Measurements from ENCODE around the gene PNMA8C. TPM values are rescaled to one million over a fixed set of nuclear protein-coding genes. Genes with fewer than 3 reads are reported as not detected.
A peak's percentile ranks its signal among the peaks of the same experiment; 100 is the strongest.
"Not testable (repeated sequence)": the region's sequence is repeated elsewhere in the genome, so short reads cannot be mapped to it uniquely, and the experiment has no call there.

Gene PNMA8C
- total and polyA plus RNA-seq, 11 donors = 0.07 to 0.19 (median 0.12) TPM; not detected in 3

DNA sequence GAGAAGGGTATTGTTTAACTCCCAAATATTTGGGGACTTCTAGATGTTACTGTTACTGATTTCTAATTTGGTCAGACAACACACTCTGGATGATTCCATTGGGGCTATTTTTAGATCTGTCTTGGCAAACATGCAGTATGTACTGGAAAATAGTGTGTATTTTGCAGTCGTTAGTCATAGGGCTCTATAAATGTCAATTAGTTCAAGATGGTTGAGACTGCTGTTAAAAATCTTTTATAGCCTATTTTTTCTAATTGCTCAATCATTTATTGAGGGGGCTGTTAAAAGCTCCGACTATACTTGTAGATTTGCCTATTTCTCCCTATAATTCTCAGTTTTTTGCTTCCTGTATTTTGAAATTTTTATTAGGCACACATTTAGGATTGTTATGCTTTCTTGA is 50.5 kb downstream of the PNMA8C start:
- DNase-seq (no peak), ATAC-seq (peak; percentile 39 to 67 (median 60))
- WGBS, 4 donors = 13 to 30% (median 23%) methylated on average over 2 of the region's 2 CpGs
- TF ChIP-seq POLR2A (IDR thresholded peaks at IDR 0.05) = no peak
- TF ChIP-seq, protein P1, sequence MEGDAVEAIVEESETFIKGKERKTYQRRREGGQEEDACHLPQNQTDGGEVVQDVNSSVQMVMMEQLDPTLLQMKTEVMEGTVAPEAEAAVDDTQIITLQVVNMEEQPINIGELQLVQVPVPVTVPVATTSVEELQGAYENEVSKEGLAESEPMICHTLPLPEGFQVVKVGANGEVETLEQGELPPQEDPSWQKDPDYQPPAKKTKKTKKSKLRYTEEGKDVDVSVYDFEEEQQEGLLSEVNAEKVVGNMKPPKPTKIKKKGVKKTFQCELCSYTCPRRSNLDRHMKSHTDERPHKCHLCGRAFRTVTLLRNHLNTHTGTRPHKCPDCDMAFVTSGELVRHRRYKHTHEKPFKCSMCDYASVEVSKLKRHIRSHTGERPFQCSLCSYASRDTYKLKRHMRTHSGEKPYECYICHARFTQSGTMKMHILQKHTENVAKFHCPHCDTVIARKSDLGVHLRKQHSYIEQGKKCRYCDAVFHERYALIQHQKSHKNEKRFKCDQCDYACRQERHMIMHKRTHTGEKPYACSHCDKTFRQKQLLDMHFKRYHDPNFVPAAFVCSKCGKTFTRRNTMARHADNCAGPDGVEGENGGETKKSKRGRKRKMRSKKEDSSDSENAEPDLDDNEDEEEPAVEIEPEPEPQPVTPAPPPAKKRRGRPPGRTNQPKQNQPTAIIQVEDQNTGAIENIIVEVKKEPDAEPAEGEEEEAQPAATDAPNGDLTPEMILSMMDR (IDR thresholded peaks at IDR 0.05) = no peak
- no peak overlapping the region for H3K4me3 ChIP-seq
- no peaks in the 10 kb centered on the region for H3K27me3 ChIP-seq
- intact Hi-C loops (cut with DNase I) = loop anchor here in 2 of 10 donors (10.0 kb wide), 2 partner anchors 83 to 93 kb away; partner anchors contain the start of gene HIF3A (in 1 of the 2)
- H3K27ac ChIP-seq = peak overlapping the region; percentile 7 to 82 (median 66)
- peaks cover 0 to 77% (median 65%) of the 10 kb centered on the region in 9 donors for H3K36me3 ChIP-seq
- peaks cover 3 to 48% (median 27%) of the 10 kb centered on the region in 12 donors for H3K4me1 ChIP-seq
- no peaks in the 10 kb centered on the region for H3K9me3 ChIP-seq

DNA sequence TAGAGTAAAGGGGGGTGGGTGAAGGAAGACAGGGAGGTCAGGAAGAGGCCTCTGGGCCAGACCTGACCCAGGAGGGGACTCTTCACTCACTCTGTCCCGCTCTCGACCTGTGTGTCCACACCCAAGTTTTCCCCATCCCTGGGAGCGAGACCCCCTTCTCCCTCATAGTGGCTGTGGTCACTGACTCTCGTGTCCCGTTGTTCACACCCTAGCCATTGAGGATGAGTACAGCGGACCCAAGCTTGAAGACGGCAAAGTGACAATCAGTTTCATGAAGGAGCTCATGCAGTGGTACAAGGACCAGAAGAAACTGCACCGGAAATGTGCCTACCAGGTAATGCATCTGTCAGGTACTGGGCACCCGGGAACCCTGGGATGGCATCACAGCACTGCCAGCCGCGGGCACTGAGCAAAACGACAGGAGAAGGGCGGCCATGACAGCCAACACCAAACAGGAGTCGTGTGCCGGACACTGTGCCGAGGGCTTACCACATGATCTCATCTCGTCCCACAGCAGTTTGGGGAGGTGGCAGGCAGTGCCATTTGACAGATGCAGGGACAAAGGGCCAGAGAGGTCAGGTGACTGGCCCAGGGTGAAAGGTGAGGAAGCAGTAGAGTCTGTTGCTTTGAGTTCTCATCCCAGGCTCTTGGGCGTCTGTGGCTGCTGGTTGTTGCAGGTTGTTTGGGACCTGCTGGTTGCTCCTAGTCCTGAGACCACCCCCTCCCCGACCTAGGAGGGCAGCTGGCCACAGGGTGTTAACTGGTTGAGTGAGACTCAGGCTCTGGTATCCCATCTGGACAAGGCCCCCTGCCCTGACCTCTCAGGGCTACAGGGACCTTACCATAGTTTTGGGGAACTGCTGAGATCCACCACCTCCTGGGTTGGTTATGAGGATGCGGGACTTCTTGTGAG is 52.2 kb downstream of the PNMA8C start:
- Histone ChIP-seq H3K36me3 (peaks cover 0 to 59% (median 47%) of the 10 kb centered on the region in 9 donors), H3K27ac (peak overlapping the region in 5 of 12 donors; percentile 9 to 80 (median 66)), H3K4me1 (peaks cover 3 to 65% (median 42%) of the 10 kb centered on the region in 12 donors), H3K9me3 (no peaks in the 10 kb centered on the region), H3K27me3 (no peaks in the 10 kb centered on the region), H3K4me3 (no peak overlapping the region)
- DNase-seq (no peak), ATAC-seq (no peak)
- intact Hi-C loops (cut with DNase I) = loop anchor here in 2 of 10 donors (10.0 kb wide), 2 partner anchors 82 to 92 kb away; partner anchors contain the start of gene HIF3A (in 1 of the 2)
- TF ChIP-seq, protein P1 (IDR thresholded peaks at IDR 0.05) = no peak
- TF ChIP-seq POLR2A (IDR thresholded peaks at IDR 0.05) = no peak
- 90 to 94% (median 92%) methylated on average over 17 to 20 of the region's 20 CpGs for WGBS, 4 donors

DNA sequence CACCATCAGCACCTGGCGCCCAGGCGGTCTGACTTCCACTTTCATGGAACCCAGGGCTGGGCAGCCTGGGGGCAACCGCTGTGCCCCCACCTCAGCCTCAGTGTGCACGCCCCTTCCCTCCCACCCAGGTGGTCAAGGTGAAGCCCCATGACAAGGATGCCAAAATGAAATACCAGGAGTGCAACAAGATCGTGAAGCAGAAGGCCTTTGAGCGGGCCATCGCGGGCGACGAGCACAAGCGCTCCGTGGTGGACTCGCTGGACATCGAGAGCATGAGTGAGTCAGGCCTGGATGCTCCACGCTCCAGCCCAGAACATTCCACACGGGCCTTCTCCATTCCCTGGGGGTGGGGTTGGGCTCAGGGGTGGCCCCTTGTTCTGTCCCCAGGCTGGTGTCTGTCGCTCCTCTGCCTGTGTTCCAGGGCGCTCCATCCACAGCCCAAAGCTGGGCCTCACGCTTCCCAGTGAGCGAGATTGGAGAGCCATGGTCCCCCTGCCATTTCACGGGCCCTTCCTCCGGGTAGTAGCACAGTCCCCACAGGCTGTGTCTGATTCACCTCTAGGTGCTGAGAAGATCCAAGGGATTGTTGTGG is 53.2 kb downstream of the PNMA8C start:
- not testable (repeated sequence) for H3K27ac ChIP-seq, H3K4me3 ChIP-seq, H3K27me3 ChIP-seq, ATAC-seq, H3K9me3 ChIP-seq, DNase-seq
- Histone ChIP-seq H3K36me3 (peaks cover 0 to 50% (median 40%) of the 10 kb centered on the region in 9 donors), H3K4me1 (peaks cover 3 to 70% (median 48%) of the 10 kb centered on the region in 12 donors)
- 93 to 96% (median 93%) methylated on average over 16 to 22 of the region's 22 CpGs for WGBS, 4 donors
- intact Hi-C loops (cut with DNase I) = loop anchor here in 2 of 10 donors (10.0 kb wide), 2 partner anchors 81 to 91 kb away; partner anchors contain the start of gene HIF3A (in 1 of the 2)

Other genes starting within 250 kb of the PNMA8C start
- not detected for gene IGFL1, start 199.2 kb downstream of the PNMA8C start, total RNA-seq
- gene IGFL1, start 199.2 kb downstream of the PNMA8C start, polyA plus RNA-seq = not detected
- gene HIF3A, start 131.9 kb downstream of the PNMA8C start, total RNA-seq = 100 to 1,000 TPM in 2 of 9 donors, 10 to 100 TPM in 7; 32.8 to 117 (median 53.3) TPM
- gene HIF3A, start 131.9 kb downstream of the PNMA8C start, polyA plus RNA-seq = 100 to 1,000 TPM in 1 of 2 donors, 10 to 100 TPM in 1; 80.9 to 114 TPM
- 100 to 1,000 TPM in 1 of 9 donors, 10 to 100 TPM in 8; 69.9 to 115 (median 77.1) TPM for gene PPP5C, start 81.8 kb downstream of the PNMA8C start, total RNA-seq
- gene PPP5C, start 81.8 kb downstream of the PNMA8C start, polyA plus RNA-seq = 100 to 1,000 TPM in 1 of 2 donors, 10 to 100 TPM in 1; 64.9 to 107 TPM
- 10 to 100 TPM; 13.6 to 30.6 (median 24.7) TPM for gene CCDC8, start 15.4 kb downstream of the PNMA8C start, total RNA-seq
- gene CCDC8, start 15.4 kb downstream of the PNMA8C start, polyA plus RNA-seq = 10 to 100 TPM; 17.8 to 19.0 TPM
- 10 to 100 TPM in 3 of 9 donors, 1 to 10 TPM in 6; 2.1 to 12.1 (median 9.3) TPM for gene PNMA8A, start 42.6 kb upstream of the PNMA8C start, total RNA-seq
- gene PNMA8A, start 42.6 kb upstream of the PNMA8C start, polyA plus RNA-seq = 1 to 10 TPM; 3.2 to 6.0 TPM
- 1 to 10 TPM in 2 of 9 donors, under 1 TPM in 7; 0.38 to 1.1 (median 0.69) TPM for gene PNMA8B, start 66.9 kb upstream of the PNMA8C start, total RNA-seq
- gene PNMA8B, start 66.9 kb upstream of the PNMA8C start, polyA plus RNA-seq = under 1 TPM; 0.27 to 0.69 TPM
- gene CALM3, start 172.4 kb upstream of the PNMA8C start, total RNA-seq = 100 to 1,000 TPM; 204 to 417 (median 283) TPM
- 100 to 1,000 TPM; 290 to 302 TPM for gene CALM3, start 172.4 kb upstream of the PNMA8C start, polyA plus RNA-seq
- 10 to 100 TPM in 2 of 9 donors, 1 to 10 TPM in 7; 2.1 to 16.7 (median 4.9) TPM for gene PTGIR, start 196.2 kb upstream of the PNMA8C start, total RNA-seq
- gene PTGIR, start 196.2 kb upstream of the PNMA8C start, polyA plus RNA-seq = 1 to 10 TPM; 2.7 to 5.2 TPM
- not detected for gene GNG8, start 207.3 kb upstream of the PNMA8C start, total RNA-seq
- not detected for gene GNG8, start 207.3 kb upstream of the PNMA8C start, polyA plus RNA-seq
- gene DACT3, start 232.2 kb upstream of the PNMA8C start, total RNA-seq = 10 to 100 TPM in 7 of 9 donors, 1 to 10 TPM in 2; 8.8 to 23.4 (median 15.1) TPM
- gene DACT3, start 232.2 kb upstream of the PNMA8C start, polyA plus RNA-seq = 1 to 10 TPM; 2.4 to 9.1 TPM

Measured in heart left ventricle (tissue), 16 donors.